ENCODE data around the gene HOOK1.
"Not testable (repeated sequence)": the region's sequence is repeated elsewhere in the genome, so short reads cannot be mapped to it uniquely, and the experiment has no call there.

HOOK1 gene

DNA sequence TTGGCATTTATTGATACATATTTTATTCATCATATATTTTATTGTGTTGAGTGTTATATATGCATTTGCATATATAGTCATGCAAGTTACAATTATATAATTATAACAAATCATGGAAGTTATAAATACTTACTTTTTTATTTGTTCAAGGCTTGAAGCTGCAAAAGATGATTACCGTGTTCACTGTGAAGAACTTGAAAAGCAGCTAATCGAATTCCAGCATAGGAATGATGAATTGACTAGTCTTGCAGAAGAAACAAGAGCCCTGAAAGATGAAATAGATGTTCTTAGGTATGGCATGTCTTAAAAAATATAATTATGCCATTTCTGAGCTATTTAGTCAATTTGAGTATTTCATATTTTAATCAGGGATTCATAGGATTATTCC is 32.1 kb downstream of the HOOK1 start:
- H3K9me3 ChIP-seq (ENCODE audit: control insufficient read depth, insufficient read depth, low read length) = no peaks in the 10 kb centered on the region
- no peak overlapping the region for H3K9ac ChIP-seq (ENCODE audit: low read depth, low read length)
- no peaks in the 10 kb centered on the region for H3K4me1 ChIP-seq (ENCODE audit: insufficient read depth, low read length)
- peaks cover 6% of the 10 kb centered on the region for H3K36me3 ChIP-seq (ENCODE audit: insufficient read depth, low read length)

DNA sequence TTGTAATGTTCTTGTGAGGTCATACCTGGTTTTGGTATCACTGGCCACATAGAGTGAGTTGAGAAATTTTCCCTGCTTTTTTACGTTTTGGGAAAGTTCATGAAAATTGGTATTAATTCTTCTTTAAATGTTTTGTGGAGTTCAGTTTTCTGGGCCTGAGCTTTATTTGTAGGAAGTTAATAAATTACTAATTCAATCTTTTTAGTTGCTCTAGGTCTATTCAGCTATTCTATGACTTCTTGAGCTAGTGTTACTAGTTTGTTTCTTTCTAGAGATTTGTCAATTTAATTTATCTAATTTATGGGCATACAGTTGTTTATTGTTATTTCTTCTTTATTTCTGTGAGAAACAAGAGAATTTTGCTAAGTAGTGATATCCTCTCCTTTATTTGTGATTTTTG is 37.4 kb downstream of the HOOK1 start:
- H3K36me3 ChIP-seq (ENCODE audit: insufficient read depth, low read length) = peaks cover 3% of the 10 kb centered on the region; the same call in 1 of the 2 replicates
- H3K9me3 ChIP-seq (ENCODE audit: control insufficient read depth, insufficient read depth, low read length) = no peaks in the 10 kb centered on the region
- H3K9ac ChIP-seq (ENCODE audit: low read depth, low read length) = no peak overlapping the region
- H3K4me1 ChIP-seq (ENCODE audit: insufficient read depth, low read length) = no peaks in the 10 kb centered on the region

DNA sequence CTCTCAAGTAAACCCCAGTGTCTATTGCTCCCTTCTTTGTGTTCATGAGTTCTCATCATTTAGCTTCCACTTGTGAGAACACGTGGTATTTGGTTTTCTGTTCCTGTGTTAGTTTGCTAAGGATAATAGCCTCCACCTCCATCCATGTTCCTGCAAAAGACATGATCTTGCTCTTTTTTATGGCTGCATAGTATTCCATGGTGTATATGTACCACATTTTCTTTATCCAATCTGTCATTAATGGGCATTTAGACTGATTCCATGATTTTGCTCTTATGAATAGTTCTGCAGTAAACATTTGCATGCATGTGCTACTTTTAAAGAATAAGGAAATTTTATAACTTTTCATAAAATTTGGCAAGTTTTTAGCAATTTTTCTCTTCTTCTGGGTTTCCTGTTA is 40.5 kb downstream of the HOOK1 start:
- not testable (repeated sequence) for H3K9ac ChIP-seq (ENCODE audit: low read depth, low read length); H3K36me3 ChIP-seq (ENCODE audit: insufficient read depth, low read length); H3K4me1 ChIP-seq (ENCODE audit: insufficient read depth, low read length); H3K9me3 ChIP-seq (ENCODE audit: control insufficient read depth, insufficient read depth, low read length)

DNA sequence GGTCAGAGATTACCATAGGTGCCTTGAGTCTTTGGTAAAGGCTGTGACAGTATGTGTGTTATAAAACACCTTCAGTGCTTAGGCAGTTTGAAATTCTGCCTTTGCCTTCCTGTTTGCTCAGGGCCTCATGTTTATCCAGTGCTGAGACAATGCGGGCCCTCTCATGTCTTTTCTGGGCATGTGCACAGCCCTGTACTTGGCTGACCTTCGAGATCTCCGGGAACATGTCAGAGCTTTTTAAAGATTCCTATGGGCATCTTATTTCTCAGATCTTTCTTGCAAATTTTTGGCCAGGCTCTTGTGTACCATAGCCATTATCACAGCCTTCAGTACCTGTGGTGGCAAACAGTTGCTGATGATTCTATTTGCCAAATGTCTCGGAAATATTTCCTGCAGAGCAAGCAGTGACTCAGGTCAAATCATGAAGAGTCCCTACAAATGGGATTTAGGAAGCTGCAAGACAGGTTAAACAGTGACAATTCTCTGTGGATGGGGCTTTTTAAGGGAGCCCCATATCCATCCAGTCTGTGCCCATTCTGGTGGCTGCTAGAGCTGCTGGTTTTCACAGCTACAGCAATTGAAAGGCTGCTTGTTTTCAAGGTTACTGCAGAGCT is 42.1 kb downstream of the HOOK1 start:
- Histone ChIP-seq H3K4me1 (ENCODE audit: insufficient read depth, low read length) (no peaks in the 10 kb centered on the region), H3K9ac (ENCODE audit: low read depth, low read length) (no peak overlapping the region), H3K36me3 (ENCODE audit: insufficient read depth, low read length) (no peaks in the 10 kb centered on the region), H3K9me3 (ENCODE audit: control insufficient read depth, insufficient read depth, low read length) (no peaks in the 10 kb centered on the region)

DNA sequence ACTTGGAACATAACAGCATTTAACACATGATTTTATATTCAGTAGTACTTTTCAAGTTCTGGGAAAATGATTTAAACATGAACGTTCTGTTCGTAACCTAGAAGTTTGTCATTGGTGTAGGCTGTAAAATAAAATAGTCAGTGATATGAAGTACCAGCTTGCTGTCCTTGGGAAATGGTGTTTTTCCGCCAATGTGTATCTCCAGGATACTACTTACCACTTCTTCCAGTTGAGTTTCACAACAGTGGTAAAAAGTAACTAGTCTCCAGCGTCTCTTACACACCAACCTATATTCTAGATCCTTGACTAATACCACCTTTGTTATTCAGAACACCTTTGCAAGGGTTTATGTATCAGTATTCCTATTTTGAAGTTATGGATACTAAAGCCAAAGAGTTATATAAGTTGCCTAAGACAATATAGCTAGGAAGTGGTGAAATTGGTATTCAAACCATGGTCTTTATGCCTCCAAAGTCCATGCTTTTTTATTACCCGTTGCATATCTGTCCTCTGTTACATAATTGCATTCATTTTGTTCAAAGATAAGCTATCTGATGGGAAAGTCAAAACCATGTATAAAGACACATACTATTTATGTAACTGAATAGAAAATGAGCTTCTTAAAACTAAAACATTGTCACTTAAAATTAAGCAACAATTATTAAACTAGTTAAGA is 43.1 kb downstream of the HOOK1 start:
- Histone ChIP-seq H3K9ac (ENCODE audit: low read depth, low read length) (no peak overlapping the region), H3K36me3 (ENCODE audit: insufficient read depth, low read length) (peaks cover 3% of the 10 kb centered on the region; the same call in 1 of the 2 replicates), H3K9me3 (ENCODE audit: control insufficient read depth, insufficient read depth, low read length) (no peaks in the 10 kb centered on the region), H3K4me1 (ENCODE audit: insufficient read depth, low read length) (no peaks in the 10 kb centered on the region)

DNA sequence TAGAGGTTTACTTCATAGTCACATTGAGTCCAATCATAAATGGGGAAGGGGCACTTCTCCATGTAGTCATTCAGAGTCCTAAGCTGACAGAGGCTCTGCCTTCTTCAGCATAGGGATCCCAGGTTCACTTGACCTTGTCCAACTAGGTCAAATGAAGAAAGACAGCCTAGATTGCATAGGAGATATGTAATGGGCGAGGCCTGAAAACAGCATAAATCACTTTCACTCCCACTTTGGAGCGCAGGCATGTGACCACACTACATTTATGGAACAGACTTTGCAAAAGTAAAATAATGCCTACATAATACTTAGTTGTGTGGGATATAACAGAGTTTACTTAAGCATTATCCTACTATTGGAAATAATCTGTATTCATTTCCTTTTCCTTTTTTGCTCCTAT is 51.7 kb downstream of the HOOK1 start:
- Histone ChIP-seq H3K4me1 (ENCODE audit: insufficient read depth, low read length) (no peaks in the 10 kb centered on the region), H3K36me3 (ENCODE audit: insufficient read depth, low read length) (peaks cover 5% of the 10 kb centered on the region; the same call in 1 of the 2 replicates), H3K9ac (ENCODE audit: low read depth, low read length) (no peak overlapping the region)

DNA sequence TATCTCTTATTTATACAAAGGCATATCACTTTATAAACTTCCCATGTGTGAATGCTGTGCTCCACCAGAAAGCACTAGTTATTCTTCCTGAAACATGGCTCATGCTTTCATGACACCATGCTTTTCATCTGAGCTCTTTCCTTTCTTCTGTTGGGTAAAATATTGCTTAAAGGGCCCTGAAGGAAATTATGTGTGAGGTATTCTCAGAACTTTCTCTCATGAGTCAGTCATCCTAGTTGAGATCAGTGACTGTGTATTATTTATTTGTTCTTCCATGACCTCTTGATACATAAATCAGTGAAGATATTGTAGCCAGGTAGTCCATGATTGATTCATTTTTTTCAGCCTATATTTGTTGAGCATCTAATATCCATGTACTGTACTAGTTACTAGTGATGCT is 57.0 kb downstream of the HOOK1 start:
- H3K9me3 ChIP-seq (ENCODE audit: control insufficient read depth, insufficient read depth, low read length) = no peaks in the 10 kb centered on the region
- no peak overlapping the region for H3K9ac ChIP-seq (ENCODE audit: low read depth, low read length)
- no peaks in the 10 kb centered on the region for H3K36me3 ChIP-seq (ENCODE audit: insufficient read depth, low read length)
- no peaks in the 10 kb centered on the region for H3K4me1 ChIP-seq (ENCODE audit: insufficient read depth, low read length)

More for the DNA sequence above, 51.7 kb downstream of the HOOK1 start:
- no peaks in the 10 kb centered on the region for H3K9me3 ChIP-seq (ENCODE audit: control insufficient read depth, insufficient read depth, low read length)

DNA sequence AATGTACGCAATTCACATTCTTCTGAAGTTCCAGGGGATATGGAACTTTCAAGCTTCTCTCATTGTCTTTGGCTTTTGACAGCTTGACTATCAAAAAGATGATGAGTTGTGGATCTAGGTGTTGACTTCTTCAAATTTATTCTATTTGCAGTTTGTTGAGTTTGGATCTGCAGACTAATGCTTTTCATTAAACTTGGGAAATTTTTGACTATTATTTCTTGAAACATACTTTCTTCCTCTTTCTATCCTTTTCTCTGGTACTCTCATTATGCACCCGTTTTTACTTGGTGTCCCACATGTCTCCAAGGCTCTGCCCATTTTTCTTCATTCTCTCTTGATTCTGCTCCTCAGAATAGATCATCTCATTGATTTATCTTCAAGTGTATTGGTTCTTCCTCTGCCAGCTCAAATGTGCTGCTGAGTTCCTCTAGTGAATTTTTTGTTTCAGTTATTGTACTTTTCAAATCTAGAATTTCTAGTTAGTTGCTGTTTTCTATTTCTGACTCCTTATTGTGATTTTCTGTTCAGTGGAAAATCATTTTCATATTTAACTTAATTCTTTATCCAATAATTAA is 62.4 kb downstream of the HOOK1 start:
- Histone ChIP-seq H3K4me1 (ENCODE audit: insufficient read depth, low read length) (no peaks in the 10 kb centered on the region), H3K9me3 (ENCODE audit: control insufficient read depth, insufficient read depth, low read length) (no peaks in the 10 kb centered on the region), H3K9ac (ENCODE audit: low read depth, low read length) (no peak overlapping the region), H3K36me3 (ENCODE audit: insufficient read depth, low read length) (no peaks in the 10 kb centered on the region)

DNA sequence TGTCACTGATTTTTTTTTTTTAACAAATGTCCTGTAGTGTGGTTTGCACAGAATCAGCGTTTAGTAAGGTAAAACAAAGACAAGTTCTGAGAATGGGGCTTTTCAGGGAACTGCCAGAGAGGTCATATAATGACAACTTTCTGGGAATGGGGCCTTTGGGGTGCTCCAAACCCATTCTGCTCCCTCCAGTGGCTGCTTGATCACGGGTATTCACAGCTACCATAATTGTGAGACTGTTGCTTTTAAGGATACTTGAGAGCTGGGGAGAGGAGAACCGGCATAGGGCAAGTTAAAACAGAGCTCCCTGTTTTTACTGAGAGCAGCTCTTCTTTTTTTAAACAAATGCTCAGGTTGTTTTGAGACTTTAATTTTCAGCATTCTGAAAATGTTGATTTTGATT is 63.6 kb downstream of the HOOK1 start:
- Histone ChIP-seq H3K4me1 (ENCODE audit: insufficient read depth, low read length) (no peaks in the 10 kb centered on the region), H3K9me3 (ENCODE audit: control insufficient read depth, insufficient read depth, low read length) (no peaks in the 10 kb centered on the region), H3K36me3 (ENCODE audit: insufficient read depth, low read length) (no peaks in the 10 kb centered on the region), H3K9ac (ENCODE audit: low read depth, low read length) (no peak overlapping the region)

DNA sequence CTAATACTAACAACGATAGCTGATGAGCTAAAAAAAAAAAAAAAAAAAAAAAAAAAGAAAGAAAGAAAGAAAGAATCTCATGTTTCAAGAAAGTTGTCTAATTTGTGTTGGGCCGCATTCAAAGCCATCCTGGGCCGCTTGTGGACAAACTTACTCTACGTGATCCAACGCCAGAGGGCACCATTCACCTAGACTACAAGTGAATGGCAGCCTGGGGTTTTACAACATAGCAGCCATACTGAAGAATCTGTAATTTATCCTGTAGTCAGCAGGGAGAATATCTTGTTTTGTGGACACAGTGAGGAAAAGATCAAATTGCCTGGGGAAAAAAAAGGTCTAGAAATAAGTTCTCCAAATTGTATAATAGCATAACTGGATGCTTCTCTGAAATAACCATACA is 64.8 kb downstream of the HOOK1 start:
- Histone ChIP-seq H3K9me3 (ENCODE audit: control insufficient read depth, insufficient read depth, low read length) (no peaks in the 10 kb centered on the region), H3K4me1 (ENCODE audit: insufficient read depth, low read length) (no peaks in the 10 kb centered on the region), H3K9ac (ENCODE audit: low read depth, low read length) (no peak overlapping the region), H3K36me3 (ENCODE audit: insufficient read depth, low read length) (no peaks in the 10 kb centered on the region)

DNA sequence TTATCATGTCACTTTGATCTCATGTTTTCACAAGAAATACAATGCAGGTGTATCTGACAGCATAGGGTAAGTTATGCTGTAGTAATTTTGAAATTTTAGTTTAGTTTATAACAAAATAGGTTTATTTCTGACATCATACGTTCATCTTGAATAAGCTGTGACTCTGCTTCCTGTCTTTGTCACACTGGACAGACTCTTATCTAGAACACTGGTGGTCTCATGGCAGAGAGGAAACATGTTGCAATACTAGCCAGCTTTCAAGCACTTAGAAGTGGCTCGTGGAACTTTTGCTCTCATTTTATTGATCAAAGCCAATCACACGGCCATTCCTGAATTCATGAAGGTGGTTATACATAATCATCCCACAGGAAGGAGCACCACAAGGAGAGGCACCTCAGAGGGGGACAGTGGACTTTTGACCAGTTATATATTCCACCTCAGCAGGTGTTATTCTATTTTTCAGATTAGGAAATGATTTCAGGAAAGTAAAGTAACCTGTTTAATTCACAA is 65.3 kb downstream of the HOOK1 start:
- Histone ChIP-seq H3K9ac (ENCODE audit: low read depth, low read length) (no peak overlapping the region), H3K36me3 (ENCODE audit: insufficient read depth, low read length) (no peaks in the 10 kb centered on the region), H3K9me3 (ENCODE audit: control insufficient read depth, insufficient read depth, low read length) (no peaks in the 10 kb centered on the region), H3K4me1 (ENCODE audit: insufficient read depth, low read length) (no peaks in the 10 kb centered on the region)

DNA sequence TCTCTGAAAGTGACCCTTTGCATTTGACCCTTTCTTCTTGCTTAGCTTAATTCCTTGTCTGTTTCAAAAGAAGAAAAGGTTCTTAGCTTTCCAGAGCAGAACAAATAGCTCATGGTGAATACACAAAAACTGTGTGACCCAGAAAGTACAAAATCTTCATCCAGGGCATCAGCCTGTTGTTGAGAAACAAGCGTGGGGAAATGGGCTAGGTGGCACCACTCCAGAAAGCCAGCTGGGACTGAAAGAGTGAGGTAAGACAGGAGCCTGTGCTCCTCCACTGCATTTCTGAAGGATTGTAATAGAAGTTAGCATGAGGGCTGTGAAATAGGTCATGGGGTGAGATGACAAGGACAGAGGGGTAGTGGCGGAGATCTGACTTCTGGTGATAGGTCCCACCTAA is 66.0 kb downstream of the HOOK1 start:
- Histone ChIP-seq H3K36me3 (ENCODE audit: insufficient read depth, low read length) (no peaks in the 10 kb centered on the region), H3K9ac (ENCODE audit: low read depth, low read length) (no peak overlapping the region), H3K4me1 (ENCODE audit: insufficient read depth, low read length) (no peaks in the 10 kb centered on the region), H3K9me3 (ENCODE audit: control insufficient read depth, insufficient read depth, low read length) (no peaks in the 10 kb centered on the region)

DNA sequence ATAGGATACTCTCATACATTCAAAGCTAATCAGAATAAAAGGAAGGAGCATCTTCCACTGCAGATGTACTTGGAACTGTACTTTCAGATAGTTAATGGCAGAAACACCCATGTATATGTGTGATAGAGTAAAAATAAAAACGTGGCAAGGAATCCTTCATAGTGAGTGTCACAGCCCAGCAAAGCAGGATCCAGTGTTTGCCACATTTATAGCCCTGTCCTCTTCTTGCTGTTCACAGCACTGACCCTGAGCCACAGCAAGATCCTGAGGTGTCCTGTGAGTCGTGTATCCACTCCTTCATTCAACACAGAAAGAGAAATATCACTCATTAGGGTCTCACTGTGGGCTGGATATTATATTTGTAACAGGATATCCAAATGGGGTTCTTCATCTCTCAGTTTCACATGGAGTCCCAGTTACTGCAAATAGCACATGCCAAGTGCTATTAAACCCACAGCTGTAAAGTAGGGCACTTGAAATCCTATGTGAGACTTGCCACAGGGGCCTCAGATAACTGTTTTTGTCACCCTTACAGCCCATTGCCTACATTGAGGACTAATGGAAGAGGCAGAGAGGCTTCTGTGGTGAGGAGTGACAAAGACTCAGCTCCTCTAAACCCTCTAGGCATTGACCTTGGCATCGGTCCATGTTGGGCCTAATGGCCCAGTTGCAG is 70.5 kb downstream of the HOOK1 start:
- Histone ChIP-seq H3K36me3 (ENCODE audit: insufficient read depth, low read length) (no peaks in the 10 kb centered on the region), H3K9ac (ENCODE audit: low read depth, low read length) (no peak overlapping the region), H3K4me1 (ENCODE audit: insufficient read depth, low read length) (no peaks in the 10 kb centered on the region), H3K9me3 (ENCODE audit: control insufficient read depth, insufficient read depth, low read length) (0 out of 2 replicates have a peak, but pooled peaks cover 4% of the 10 kb centered on the region)

DNA sequence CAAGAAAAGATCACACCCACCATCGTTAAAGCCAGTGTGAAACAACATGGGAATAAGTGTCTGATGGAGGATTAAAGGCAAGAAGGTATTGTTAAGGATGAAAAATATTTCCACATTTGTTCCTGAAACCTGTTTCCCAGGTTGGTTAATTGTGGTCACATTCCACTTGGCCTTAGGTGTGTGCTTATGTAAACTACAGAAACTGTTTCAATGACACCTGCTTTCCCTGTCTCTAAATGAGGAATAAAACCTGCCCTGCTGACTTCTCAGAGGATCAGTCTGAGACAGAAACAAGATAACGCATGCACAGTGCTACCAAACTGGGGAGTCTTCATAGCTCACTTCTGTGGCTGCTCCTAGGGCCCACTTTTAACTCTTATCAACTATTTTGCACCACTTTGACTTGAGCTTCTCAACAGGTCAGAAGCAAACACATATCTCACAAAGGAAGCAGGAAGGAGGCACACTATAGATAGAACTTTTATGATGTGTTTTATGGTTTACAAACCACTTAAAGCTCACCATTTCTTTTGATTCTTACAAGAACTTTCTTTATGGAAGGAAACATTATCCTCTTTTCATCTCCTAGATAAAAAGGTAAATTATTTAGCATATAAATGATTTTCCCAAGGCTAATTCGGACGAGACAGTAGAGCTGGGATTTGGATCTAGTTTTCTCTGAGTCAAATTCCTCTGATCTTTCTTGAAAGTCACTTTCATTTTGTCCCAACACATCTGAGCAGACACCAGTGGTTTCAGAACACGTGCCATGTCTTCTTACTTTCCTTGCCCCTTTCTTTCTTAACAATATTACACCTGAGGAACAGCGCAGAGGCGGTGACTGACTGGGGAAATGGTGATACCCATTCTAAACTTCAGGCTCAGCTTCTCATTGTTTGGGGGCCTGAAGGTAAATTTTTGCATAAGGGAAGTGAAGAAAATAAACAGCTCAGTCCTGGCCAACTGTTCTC is 78.4 kb downstream of the HOOK1 start:
- Histone ChIP-seq H3K36me3 (ENCODE audit: insufficient read depth, low read length) (no peaks in the 10 kb centered on the region), H3K4me1 (ENCODE audit: insufficient read depth, low read length) (no peaks in the 10 kb centered on the region), H3K9ac (ENCODE audit: low read depth, low read length) (no peak overlapping the region), H3K9me3 (ENCODE audit: control insufficient read depth, insufficient read depth, low read length) (peaks cover 8% of the 10 kb centered on the region; the same call in 1 of the 2 replicates)
